ENCODE data around the gene MAMDC2.
A peak's percentile ranks its signal among the peaks of the same experiment; 100 is the strongest.
"Not testable (repeated sequence)": the region's sequence is repeated elsewhere in the genome, so short reads cannot be mapped to it uniquely, and the experiment has no call there.

The MAMDC2 gene

DNA sequence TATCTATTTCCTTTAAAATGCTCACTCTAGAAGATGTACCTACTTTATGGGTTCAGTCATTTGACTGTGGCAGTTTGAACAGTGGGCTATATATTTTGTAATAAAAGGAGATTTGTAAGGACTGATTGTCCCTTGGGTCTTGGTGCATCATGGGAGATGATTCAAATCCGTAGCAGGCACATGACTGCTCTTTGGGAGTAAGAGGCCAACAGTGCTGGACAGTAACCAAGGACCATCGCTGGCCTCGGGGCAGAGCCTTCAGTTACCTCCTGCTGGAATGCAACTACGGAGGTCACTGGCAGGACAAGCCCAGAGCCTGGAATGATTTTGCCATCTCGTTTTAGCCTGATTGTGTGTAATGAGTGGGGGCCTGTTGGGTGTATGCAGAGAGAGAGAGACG, 7.0 kb upstream of the MAMDC2 start:
- DNase-seq (ENCODE audit: low read depth), result no peak

- not testable (repeated sequence) for DNase-seq (ENCODE audit: low read depth)
Observed at GRCh38 chr9:70038171-70038621, 5.5 kb upstream of the MAMDC2 start.

DNA sequence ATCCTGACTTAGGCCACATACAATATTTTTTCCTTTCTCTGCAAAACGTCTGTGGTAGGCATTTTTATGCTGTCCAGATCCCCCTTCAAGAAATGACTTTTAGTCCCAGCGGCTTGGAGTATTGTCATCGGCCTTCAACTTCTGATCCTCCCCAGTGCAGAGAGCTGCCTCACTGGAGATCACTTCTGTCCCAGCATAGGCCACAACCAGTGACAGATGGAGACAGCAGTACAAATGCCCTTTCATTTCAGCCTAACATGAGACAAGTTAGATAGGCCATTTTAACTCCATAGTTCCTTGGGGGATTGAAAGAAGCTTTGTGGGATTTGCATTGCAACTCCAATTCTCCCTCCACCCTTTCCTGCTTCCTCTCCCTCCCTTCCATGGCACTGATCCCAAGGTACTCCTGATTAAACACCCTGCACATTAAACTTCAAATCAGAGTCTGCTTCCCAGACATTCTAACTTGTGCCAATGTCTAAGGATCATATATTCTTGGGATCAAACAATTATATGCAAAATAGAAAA, 3.2 kb upstream of the MAMDC2 start:
- DNase-seq (ENCODE audit: low read depth), result no peak

DNA sequence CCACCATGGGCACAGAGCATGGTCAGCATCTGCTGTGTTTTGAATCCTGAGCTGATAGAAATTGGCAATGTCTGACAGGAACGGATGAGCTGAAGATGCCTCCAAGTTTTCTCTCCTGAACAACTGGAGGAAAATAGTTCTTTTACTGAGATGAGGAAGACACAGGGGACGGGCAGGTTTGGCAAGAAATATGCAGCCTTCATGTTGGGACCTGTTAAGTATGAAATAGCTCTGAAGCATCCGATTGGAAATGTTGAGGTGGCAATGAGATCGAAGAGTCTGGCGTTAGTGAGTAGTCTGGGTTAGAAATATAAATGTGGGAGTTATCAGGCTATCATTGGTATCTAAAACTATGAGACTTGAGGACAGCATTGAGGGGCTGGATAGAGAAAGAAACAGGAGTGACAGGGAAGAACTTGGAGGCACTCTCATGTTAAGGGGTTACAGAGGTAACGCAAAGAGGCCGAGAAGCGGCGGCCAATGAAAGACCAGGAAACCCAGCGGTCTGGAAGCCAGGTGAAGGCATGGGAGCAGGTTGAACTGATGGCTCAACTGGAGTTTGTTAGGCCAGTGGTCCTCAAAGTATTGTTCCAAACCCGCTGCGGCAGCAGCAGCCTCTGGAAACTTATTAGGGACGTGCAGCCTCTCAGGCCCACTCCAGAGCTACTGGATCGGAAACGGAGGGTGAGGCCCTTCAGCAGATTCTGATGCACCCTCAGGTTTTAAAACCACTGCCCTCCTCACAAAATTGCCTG, 1.0 kb upstream of the MAMDC2 start:
- no peak for DNase-seq (ENCODE audit: low read depth)

GRCh38 chr9:70043285-70043684, 363 bp upstream of the MAMDC2 start:
- no peak for DNase-seq (ENCODE audit: low read depth)

- peak; percentile 70 for DNase-seq (ENCODE audit: low read depth)
Observed at GRCh38 chr9:70044490-70045307, 1.1 kb downstream of the MAMDC2 start.

- DNase-seq (ENCODE audit: low read depth), result no peak
Observed at GRCh38 chr9:70045452-70045851, 1.8 kb downstream of the MAMDC2 start.

- no peak for DNase-seq (ENCODE audit: low read depth)
Observed at GRCh38 chr9:70046274-70047070, 2.8 kb downstream of the MAMDC2 start.

- DNase-seq (ENCODE audit: low read depth), result peak; percentile 78
Observed at GRCh38 chr9:70049236-70049635, 5.6 kb downstream of the MAMDC2 start.

DNA sequence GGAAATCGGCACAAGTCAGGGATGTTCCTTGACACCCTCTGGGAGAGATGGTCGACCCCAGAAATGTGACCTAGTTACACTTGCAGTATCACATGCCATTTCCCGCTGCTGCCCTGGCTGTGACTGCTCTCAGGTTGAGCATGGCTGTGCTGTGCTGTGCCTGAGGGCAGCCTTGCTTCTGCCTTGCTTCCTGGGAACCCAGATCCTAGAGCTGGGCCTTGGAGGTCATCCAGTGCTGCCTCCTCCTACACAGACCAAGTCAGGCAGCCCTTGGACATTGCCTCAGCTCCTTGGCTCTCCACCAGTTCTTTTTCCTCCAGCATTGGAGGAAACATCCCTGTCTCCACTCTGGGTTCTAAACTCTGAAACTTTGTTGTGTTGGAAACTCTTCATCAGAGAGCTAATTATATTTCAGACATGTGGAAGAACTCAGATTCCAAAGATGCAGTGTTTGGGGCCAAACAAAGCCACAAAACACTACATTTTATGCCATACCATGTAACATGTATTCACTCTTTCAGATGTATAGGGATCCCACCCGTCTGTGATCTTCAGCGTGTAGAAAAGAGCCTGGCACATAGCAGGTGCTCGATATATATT, 6.1 kb downstream of the MAMDC2 start:
- DNase-seq (ENCODE audit: low read depth), result no peak

- no peak for DNase-seq (ENCODE audit: low read depth)
Observed at GRCh38 chr9:70052768-70053167, 9.1 kb downstream of the MAMDC2 start.

- DNase-seq (ENCODE audit: low read depth), result no peak
Observed at GRCh38 chr9:70053864-70054263, 10.2 kb downstream of the MAMDC2 start.

GRCh38 chr9:70054521-70054920, 10.9 kb downstream of the MAMDC2 start:
- DNase-seq (ENCODE audit: low read depth), result no peak

DNA sequence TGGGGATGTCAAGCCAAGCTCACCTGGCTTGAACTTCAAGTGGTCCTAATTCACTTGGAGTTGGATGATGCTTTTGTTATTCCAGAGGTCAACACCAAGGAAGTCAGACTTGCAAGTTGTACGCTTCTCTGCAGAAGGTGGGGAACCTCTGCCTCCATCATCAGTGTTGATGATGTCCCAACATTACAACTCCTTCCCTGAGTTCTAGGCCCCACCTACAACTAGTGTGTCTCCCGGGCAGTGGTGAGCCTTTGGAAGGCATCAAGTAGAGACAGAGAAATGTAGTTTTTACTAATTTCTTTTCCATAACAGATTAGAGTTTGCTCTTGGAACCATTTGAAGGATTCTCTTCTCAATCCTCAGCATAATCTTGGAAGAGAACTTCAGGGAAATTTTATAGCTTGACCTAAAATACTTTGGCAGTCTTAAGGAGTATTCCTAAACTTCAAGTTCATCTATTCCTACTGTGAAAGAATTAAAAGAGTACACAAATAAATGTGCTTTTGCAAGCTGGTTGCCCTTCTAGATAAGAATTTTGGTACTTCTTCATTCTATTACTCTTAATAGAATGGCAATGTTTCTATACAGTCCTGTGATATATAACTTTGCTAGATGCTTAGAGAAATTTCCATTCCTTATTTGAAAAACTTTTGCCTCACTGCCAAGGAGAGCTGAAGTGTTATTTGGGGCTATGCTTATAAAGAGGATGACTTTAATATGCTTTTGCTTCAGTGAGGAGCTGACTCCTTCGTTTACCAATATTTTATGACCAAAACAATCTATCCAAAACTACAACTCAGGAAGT, 12.0 kb downstream of the MAMDC2 start:
- DNase-seq (ENCODE audit: low read depth), result no peak

- DNase-seq (ENCODE audit: low read depth), result no peak
Observed at GRCh38 chr9:70056211-70056944, 12.7 kb downstream of the MAMDC2 start.

DNA sequence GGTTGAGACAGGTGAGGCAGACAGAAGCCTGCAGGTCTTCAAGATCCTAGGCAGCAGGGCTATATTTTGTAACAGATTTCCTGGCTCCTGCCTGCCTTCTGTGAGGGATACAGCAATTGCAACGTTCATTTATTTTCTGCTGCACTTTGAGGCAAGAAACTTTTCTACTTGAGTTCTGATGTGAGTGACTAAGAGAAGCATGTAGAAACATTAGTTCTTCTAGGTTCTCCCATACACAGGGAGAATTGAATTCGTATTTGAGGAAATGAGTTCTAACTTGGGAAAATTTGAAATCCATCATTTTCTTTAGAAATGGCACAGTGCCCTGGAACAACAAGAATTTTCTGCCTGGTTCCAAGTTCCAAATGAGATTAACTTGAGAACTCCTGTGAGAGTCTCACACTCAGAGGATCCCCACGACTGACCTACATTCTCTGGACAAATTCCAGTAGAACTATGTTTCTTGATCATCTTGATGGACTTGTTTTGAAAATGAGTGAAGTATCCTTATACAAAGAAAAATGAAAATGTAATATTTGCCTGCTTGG, 15.0 kb downstream of the MAMDC2 start:
- no peak for DNase-seq (ENCODE audit: low read depth)

DNA sequence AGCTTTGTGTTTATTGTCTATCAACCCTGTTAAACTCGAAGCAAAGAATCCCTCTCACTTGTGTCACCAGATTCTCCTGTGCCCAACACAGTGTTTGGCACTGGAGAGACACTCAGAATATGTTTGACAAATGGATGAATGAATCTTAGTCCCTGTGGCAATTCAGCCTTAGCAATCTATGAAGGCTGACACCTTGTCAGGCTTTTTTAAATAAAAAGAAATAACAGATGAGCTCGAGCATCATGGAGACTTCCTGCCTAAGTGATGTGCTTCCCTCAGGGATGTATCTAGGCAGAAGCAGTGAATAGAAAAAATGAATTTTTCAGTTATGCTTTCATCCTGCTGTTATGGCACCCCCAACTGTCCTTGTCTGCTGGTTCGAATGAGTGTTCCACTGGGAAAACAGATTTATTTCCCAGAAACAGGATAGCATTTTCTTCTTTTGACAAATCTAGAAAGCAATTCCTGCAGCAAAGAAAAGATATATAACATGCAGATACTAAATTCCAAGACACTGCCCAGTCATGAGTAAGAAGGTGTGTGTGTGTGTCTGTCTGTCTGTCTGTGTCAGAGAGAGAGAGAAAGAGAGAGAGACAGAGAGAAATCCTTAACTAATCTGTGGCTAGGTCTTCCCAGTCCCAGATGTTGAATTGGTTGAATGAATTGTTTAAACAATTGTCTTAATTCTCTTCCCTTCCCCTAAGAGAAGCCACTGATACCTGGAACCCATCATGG, 16.7 kb downstream of the MAMDC2 start:
- no peak for DNase-seq (ENCODE audit: low read depth)

DNA sequence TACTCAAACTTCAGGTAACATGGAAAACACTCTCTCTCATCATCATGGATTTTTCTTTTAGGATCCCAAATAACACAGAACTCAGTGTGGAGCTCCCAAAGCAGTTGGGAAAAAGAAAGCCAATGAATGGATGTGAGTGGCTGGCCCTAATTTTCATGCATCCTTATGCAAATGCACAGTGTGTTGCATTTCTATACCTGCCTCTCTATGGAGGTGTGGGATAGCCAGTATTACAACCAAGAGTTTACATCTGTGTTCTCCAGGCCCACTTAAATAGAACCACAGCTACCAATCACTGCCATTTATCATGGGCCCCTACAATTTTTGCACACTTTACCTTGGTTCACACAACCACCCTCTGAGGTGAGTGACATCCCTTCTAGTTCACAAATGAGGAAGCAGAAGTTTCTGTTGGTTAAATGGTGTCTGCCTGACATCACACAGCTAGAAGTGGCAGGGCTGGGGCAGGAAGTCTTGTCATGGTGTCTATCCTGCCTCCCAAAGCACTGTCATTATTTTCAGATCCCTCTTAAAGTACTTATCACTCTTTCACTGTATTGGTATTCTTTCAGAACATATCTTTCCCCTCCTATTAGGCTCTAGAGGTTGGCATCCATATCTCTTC, 17.3 kb downstream of the MAMDC2 start:
- no peak for DNase-seq (ENCODE audit: low read depth)

DNA sequence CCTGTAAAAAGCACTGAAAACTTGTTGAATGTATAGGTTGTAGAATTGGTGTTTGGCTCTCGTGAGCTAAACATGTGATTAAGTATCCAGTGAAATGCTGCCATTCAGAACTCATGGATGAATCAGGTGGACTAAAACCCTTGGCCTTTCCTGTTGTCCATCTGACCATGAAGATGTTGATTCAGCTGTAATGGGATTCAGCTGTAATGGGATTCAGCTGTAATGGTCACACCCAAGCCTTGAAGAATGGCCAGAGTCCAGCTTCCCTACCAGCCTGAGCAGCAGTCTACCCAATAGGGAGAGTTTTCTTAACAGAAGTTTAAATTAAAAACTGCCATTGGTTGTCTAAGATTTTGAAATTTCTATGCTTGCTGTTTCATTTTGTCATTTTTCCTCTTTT, 18.1 kb downstream of the MAMDC2 start:
- DNase-seq (ENCODE audit: low read depth), result no peak

Data from iris pigment epithelial cell (primary cell).